GM18873 (cell line): ENCODE measurements around the gene CSPG4.
"Not testable (repeated sequence)": the region's sequence is repeated elsewhere in the genome, so short reads cannot be mapped to it uniquely, and the experiment has no call there.

Source experiments
- ATAC-seq: cut with Tn5 transposase; IDR thresholded peaks from one replicate; pipeline ENCODE4 v1.9.1; 2021; ENCODE audit warnings: mild to moderate bottlenecking, moderate library complexity, moderate number of reproducible peaks; ENCODE audit not compliant: unreplicated experiment, low FRiP score

CSPG4 gene

GRCh38 chr15:75738647-75739325 is 26.1 kb upstream of the CSPG4 start:
- ATAC-seq = peak; percentile 90

GRCh38 chr15:75738014-75738646 is 25.5 kb upstream of the CSPG4 start:
- peak; percentile 19 for ATAC-seq

GRCh38 chr15:75737116-75738013 is 24.7 kb upstream of the CSPG4 start:
- ATAC-seq = not testable (repeated sequence)

- no peak for ATAC-seq
These were observed 23.6 kb upstream of the CSPG4 start for GRCh38 chr15:75736256-75736655.

- not testable (repeated sequence) for ATAC-seq
These were observed 22.5 kb upstream of the CSPG4 start for GRCh38 chr15:75734861-75735760.

GRCh38 chr15:75733761-75734651 is 21.4 kb upstream of the CSPG4 start:
- ATAC-seq = no peak

- ATAC-seq = no peak
These were observed 20.3 kb upstream of the CSPG4 start for GRCh38 chr15:75732809-75733451.

GRCh38 chr15:75732177-75732808 is 19.6 kb upstream of the CSPG4 start:
- no peak for ATAC-seq

GRCh38 chr15:75731248-75732151 is 18.9 kb upstream of the CSPG4 start:
- no peak for ATAC-seq

- not testable (repeated sequence) for ATAC-seq
These were observed 18.0 kb upstream of the CSPG4 start for GRCh38 chr15:75730376-75731247.

- ATAC-seq = no peak
These were observed 16.9 kb upstream of the CSPG4 start for GRCh38 chr15:75729326-75730069.

- no peak for ATAC-seq
These were observed 15.4 kb upstream of the CSPG4 start for GRCh38 chr15:75727851-75728715.

- ATAC-seq = no peak
These were observed 14.4 kb upstream of the CSPG4 start for GRCh38 chr15:75727031-75727531.
